GM18511 (cell line): ENCODE data around the gene SHTN1.

ENCODE experiments used
- ATAC-seq: cut with Tn5 transposase; IDR thresholded peaks from one replicate; pipeline ENCODE4 v1.9.1; 2021; ENCODE audit warnings: mild to moderate bottlenecking, moderate library complexity; ENCODE audit not compliant: unreplicated experiment

SHTN1 gene

DNA sequence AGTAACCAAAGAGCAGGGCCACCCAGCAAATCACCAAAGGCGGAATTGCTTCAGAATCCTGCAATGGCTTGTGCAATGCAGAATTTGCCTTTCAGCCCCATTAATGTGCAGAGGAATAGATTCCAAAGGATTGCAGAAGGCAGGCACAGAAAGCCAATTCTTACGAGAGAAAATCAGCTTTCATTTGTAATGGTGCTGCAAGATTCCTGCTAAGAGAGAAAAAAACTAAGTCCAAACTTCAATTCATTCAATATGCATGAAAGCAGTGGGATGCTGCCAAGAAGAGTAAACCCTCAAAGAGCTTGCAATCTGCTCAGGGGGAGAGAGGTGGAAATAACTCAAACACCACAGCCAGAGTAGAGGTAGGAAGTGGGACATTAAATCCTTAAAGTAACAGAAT is 85.3 kb downstream of the SHTN1 start:
- no peak for ATAC-seq

- no peak for ATAC-seq
These were observed 85.8 kb downstream of the SHTN1 start for GRCh38 chr10:116919164-116919563.

- no peak for ATAC-seq
These were observed 86.4 kb downstream of the SHTN1 start for GRCh38 chr10:116918583-116918982.

DNA sequence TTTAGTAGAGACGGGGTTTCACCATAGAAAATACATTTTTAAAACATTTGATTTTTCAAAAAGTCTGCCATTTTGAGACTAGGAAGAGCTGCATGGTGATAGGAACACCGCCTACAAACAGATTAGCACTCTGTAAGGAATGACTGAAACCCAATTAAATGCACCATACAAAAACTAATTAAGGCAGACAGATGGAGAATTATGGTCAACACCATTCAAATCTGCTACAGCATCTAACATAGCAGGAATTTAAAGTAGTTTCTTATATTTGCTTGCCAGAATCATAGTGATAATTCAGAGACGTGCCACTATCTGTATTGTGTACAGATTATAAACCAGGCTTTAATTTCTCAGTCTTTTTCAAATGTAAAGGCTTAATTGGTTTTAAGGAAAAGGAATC is 87.5 kb downstream of the SHTN1 start:
- no peak for ATAC-seq

GRCh38 chr10:116915340-116915739 is 89.6 kb downstream of the SHTN1 start:
- ATAC-seq: no peak

GRCh38 chr10:116913695-116914094 is 91.3 kb downstream of the SHTN1 start:
- ATAC-seq: no peak

GRCh38 chr10:116912162-116912561 is 92.8 kb downstream of the SHTN1 start:
- no peak for ATAC-seq

DNA sequence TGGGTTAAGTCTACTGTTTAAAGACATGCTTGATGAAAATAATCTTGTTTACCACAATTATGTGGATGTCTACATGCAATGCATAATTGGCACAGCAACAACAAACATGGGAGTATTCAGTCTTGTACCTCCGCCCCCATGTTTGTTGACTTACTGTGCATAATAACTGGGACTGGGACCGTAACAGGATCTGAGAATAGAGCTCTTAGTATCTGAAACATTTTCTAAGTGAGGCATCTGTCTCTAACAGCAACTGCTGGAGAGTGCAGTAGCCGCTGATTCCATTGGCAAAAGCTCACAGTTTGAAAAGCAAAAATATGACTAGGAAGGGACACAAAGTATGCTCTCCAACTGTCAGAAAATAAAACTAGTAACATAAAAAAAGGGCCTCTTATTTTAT is 94.1 kb downstream of the SHTN1 start:
- ATAC-seq: no peak

- ATAC-seq: no peak
These were observed 95.7 kb downstream of the SHTN1 start for GRCh38 chr10:116909307-116909706.

DNA sequence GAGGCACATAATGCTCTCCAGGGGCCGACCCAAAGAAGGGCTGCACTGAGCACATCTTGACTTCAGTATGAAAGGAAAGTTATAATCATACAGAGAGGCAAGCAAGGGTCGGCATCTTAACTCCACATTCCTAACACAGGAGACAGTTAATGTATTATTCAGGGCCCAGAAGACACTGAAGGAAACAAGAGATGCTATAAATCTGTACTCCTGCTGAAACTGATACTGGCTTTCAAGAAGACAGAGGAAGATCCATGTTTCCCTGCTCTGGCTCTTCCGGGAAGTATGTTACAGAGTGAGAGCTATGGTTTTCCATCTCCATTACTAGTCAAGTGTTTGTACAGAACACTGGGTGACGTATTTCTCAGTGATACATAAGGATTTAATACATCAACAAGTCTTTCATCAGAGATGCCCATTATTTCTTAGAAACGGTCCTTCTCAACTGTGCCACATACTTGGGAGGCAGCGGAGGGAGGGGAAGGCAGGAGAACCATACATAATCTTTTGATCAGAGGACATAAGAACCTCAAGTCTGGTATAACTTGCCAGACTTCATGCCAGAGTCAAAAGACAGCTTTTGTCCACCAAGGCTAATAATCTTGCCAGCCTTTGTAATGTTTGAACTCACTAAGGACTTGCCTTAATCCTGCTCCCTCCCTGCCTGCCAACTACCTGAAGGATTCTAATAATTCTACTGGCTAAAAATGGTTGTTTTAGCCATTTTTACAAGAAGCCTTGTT is 97.6 kb downstream of the SHTN1 start:
- ATAC-seq: no peak

DNA sequence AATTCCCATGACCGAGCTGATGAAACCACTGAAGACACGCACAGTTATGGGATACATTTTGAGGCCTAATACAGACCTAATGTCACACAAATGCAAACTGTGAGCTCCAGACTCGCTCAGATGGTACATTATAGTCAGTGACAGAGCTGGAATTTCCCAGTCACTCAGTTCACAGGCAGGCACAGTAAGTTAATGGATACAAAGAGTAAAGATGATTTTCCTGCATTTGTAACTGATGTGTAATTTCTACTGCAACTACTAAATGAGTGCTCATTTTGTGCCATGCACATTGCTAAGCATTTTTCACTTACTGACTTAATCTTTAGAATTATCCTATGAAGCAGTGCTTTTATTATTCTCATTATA is 99.2 kb downstream of the SHTN1 start:
- ATAC-seq: no peak

GRCh38 chr10:116899626-116900025 is 105.4 kb downstream of the SHTN1 start:
- ATAC-seq: no peak

GRCh38 chr10:116893686-116894037 is 111.3 kb downstream of the SHTN1 start:
- no peak for ATAC-seq

- ATAC-seq: no peak
These were observed 111.9 kb downstream of the SHTN1 start for GRCh38 chr10:116892907-116893685.

DNA sequence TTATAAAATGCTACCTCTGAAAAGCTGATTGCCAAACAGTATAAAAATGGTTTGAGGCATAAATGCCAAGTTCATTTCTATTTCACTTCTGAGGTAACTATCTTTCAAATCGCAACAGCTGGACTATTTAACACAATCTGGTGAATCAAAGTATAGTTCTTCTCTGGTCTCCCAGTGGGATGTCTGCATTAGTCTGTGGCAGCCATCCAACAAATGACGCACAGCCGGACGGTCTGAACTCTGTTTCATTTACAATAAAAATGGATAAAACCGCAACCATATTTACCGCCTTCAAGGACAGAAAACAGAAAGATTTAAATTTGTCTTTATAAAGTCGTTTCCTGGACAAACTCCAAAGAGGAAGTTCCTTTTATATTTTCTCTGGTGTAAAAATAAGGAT is 113.8 kb downstream of the SHTN1 start:
- ATAC-seq: no peak

GRCh38 chr10:116889066-116889465 is 115.9 kb downstream of the SHTN1 start:
- ATAC-seq: no peak

GRCh38 chr10:116888380-116889055 is 116.5 kb downstream of the SHTN1 start:
- ATAC-seq: no peak

DNA sequence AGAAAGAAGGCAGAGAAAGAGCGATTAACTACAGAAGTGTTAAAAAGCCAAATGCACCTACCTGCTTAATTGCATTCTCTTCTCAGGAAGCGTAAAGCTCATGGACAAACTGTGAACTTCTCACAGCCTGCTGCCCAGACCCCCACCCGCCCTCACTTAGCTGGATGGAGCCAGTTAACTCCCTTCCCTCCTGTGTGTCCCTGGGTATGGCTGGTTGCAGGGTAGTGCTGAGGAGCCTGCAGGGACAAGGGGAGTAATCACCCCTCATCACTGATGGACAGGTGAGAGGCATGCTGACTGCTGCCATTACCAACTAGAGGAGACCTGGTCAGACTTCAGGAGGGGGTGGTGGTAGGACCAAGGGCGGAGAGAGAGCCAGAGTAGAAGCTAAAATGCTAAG is 118.2 kb downstream of the SHTN1 start:
- ATAC-seq: no peak

DNA sequence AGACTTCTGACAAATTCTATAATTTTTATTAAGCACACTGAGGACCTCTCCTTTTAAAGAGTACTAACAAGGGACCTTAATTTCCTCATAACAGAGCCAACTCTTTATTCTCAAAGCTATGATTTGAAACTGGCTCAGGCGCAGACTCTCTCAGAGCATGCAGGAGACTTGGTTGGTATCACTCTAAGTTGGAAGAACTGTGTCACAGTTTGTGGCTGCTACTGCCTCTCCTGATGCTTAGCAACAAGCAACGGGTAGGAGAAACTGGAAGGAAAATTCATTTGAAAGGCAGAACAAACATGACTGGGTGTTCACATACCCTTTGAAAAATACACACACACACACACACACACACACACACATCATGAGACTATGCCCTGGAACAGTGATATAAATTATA is 122.3 kb downstream of the SHTN1 start:
- ATAC-seq: no peak

DNA sequence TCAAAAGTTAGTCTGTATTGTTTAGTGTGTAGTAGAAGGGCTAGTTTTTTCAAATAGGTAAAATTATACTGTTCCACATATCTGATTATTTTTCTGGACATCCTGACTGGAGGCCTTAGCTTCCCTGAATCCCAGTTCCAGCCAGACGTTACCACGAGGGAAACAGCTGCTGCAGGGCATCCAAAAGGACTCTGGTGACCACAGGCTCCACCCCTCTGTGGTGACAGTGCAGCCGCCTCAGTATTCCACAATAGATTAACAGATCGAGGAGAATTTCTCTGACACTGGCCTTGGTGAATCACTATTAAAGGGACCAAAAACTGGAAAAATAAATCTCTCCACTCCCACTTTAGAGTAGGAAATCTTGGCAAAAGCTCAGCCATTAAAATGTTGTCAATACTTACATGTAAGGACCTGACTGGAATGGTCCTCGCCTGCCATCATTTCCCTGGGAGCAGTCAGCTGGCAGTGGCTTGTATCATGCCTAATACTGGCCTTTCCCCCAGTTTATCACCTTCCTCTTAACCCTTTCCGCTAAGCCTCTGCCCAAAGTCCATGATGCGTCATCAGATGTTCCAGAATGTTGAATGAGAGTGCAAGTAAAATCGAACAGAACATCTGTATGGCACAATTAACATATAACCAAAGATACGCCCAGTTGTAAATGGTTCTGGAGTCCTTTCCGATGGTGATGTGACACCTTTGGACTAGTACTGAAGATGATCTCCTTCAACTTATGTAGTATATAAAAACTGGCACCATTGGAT is 124.1 kb downstream of the SHTN1 start:
- no peak for ATAC-seq

GRCh38 chr10:116879817-116880216 is 125.2 kb downstream of the SHTN1 start:
- ATAC-seq: no peak
